Ascending aorta (tissue), 2 donors: ENCODE results near the gene NAA35. TPM values are rescaled to one million over a fixed set of nuclear protein-coding genes. Genes with fewer than 3 reads are reported as not detected.

ENCODE experiments used
- DNase-seq, 2 donors: peaks; one replicate each; pipeline ENCODE4 v3.0.0-alpha.2; 2019; ENCODE audit warnings: low spot score in 2 of 2
- H3K27ac ChIP-seq, 2 donors: fragments of 200-600 bp; sonication (generic); one replicate each; pipeline ENCODE4 v1.5.1; 2016 to 2017; ENCODE audit warnings: mild to moderate bottlenecking in 1 of 2
- H3K27me3 ChIP-seq: fragments of 200-600 bp; sonication (generic); one replicate; pipeline ENCODE4 v1.5.1; 2017
- H3K36me3 ChIP-seq, 2 donors: fragments of 200-600 bp; sonication (generic); one replicate each; pipeline ENCODE4 v1.5.1; 2016
- H3K4me1 ChIP-seq, 2 donors: fragments of 200-600 bp; sonication (generic); one replicate each; pipeline ENCODE4 v1.5.1; 2016 to 2017; ENCODE audit warnings: mild to moderate bottlenecking in 1 of 2
- H3K4me3 ChIP-seq, 2 donors: fragments of 200-600 bp; sonication (generic); one replicate each; pipeline ENCODE4 v1.5.1; 2016 to 2017; ENCODE audit warnings: mild to moderate bottlenecking in 1 of 2
- H3K9me3 ChIP-seq, 2 donors: fragments of 200-600 bp; sonication (generic); one replicate each; pipeline ENCODE4 v1.5.1; 2016
- intact Hi-C: fragments of 100-400 bp; cut with DNase I; formaldehyde crosslinking; loops from one replicate; pipeline ENCODE4 v1.15.1; 2023
- total RNA-seq: library from RNA; depleted of rRNA; stranded (reverse); fragments of >200 nt; gene quantifications from one replicate; pipeline ENCODE4 v1.1.0, GENCODE V29; 2016
- TF ChIP-seq, protein P1 (sequence below), 3 experiments: fragments of 200-600 bp in 2 of 3; fragments of 450-650 bp in 1 of 3; sonication (generic) in 2 of 3; IDR thresholded peaks; one replicate each; pipeline ENCODE4 v1.5.1; 2016 to 2019; ENCODE audit warnings: antibody characterized with exemption in 3 of 3, mild to moderate bottlenecking in 1 of 3, moderate library complexity in 1 of 3

The NAA35 gene
- total RNA-seq, 1 donor from 2014 or later: 3.3 TPM

DNA sequence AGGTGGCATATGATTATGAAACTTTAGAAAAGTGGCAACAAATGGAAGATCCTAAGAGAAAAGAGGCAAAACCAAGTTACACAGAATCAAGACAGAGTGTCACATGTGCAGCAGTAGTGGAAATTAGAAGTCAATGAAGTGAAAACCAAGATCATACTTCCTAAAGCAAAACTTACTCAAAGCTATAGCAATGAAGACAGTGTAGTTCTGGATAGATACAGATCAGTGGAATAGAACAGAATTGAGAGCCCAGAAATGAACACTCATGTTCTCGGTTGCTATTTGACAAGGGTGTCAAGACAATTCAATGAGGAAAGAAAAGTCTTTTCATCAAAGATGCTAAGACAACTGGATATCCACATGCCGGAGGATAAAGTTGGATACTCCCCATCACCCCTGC lies 43.5 kb downstream of the NAA35 start:
- Histone ChIP-seq H3K4me1 (no peaks in the 10 kb centered on the region), H3K9me3 (no peaks in the 10 kb centered on the region), H3K27ac (no peak overlapping the region), H3K27me3 (no peaks in the 10 kb centered on the region), H3K4me3 (no peak overlapping the region), H3K36me3 (peaks cover 16 to 32% of the 10 kb centered on the region in 2 donors)
- intact Hi-C loops: no loop called here
- no peak for DNase-seq
- TF ChIP-seq, protein P1, sequence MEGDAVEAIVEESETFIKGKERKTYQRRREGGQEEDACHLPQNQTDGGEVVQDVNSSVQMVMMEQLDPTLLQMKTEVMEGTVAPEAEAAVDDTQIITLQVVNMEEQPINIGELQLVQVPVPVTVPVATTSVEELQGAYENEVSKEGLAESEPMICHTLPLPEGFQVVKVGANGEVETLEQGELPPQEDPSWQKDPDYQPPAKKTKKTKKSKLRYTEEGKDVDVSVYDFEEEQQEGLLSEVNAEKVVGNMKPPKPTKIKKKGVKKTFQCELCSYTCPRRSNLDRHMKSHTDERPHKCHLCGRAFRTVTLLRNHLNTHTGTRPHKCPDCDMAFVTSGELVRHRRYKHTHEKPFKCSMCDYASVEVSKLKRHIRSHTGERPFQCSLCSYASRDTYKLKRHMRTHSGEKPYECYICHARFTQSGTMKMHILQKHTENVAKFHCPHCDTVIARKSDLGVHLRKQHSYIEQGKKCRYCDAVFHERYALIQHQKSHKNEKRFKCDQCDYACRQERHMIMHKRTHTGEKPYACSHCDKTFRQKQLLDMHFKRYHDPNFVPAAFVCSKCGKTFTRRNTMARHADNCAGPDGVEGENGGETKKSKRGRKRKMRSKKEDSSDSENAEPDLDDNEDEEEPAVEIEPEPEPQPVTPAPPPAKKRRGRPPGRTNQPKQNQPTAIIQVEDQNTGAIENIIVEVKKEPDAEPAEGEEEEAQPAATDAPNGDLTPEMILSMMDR (IDR thresholded peaks at IDR 0.05): no peak

DNA sequence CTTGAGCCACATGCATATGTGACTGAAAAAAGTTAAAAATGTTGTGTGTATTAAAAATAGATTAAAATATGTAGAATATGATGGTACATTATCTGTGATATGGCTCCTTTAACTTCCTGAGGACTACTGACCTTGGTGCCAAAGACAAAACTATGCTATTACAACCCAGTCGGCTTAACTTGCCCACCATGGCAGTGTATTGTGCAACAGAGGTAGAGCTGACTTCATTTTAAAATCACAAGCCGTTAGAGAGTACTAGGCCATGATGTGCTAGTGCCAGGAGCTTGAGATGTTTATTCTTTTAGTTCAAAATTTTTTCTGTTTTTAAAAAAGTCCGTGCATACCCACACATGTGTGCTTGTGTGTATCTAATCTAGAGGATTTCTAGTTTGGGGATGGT lies 46.3 kb downstream of the NAA35 start:
- Histone ChIP-seq H3K4me1 (no peaks in the 10 kb centered on the region), H3K36me3 (peaks cover 2 to 20% of the 10 kb centered on the region in 2 donors), H3K4me3 (no peak overlapping the region), H3K27ac (no peak overlapping the region), H3K27me3 (no peaks in the 10 kb centered on the region), H3K9me3 (no peaks in the 10 kb centered on the region)
- TF ChIP-seq, protein P1 (IDR thresholded peaks at IDR 0.05): no peak
- intact Hi-C loops: no loop called here
- DNase-seq: no peak

DNA sequence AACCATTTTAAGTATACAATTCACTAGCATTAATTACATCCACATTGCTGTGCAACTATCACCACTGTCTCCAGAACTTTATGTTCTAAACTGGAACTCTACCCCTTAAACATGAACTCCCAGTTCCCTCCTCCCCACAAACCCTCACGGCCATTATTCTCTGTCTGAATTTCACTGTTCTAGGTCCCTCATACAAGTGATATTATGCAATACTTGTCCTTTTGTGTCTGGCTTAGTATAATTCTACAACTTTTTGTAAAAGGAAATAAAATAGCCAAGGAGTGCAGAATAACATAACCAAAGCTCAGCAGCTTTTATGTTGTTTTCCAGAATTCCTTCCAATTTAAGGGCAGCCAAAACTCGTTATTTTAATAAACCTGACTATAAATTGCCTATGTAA lies 53.2 kb downstream of the NAA35 start:
- no peak for DNase-seq
- Histone ChIP-seq H3K4me1 (no peaks in the 10 kb centered on the region), H3K9me3 (no peaks in the 10 kb centered on the region), H3K36me3 (peaks cover 10 to 35% of the 10 kb centered on the region in 2 donors), H3K27ac (no peak overlapping the region), H3K4me3 (no peak overlapping the region), H3K27me3 (no peaks in the 10 kb centered on the region)
- intact Hi-C loops: no loop called here
- TF ChIP-seq, protein P1 (IDR thresholded peaks at IDR 0.05): no peak

DNA sequence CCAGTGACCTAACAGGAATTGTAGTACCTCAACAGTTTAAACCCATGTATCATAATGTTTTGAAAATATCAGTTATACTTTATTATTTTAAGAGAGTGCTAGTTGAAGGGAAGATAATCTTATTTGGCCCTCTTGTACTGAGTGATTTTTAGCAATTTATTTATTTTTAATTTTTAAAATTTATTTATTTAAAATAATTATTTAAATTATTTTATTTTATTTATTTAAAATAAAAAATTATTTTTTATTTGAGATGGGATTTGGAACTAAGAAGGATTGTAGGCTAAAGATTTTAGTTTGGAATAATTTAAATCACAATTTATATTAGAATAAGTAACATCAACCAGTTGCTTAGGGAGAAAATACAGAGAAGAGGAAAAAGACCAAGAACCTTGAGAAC lies 54.2 kb downstream of the NAA35 start:
- H3K4me1 ChIP-seq: no peaks in the 10 kb centered on the region
- H3K4me3 ChIP-seq: no peak overlapping the region
- intact Hi-C loops: no loop called here
- TF ChIP-seq, protein P1 (IDR thresholded peaks at IDR 0.05): no peak
- DNase-seq: no peak
- H3K27ac ChIP-seq: no peak overlapping the region
- H3K36me3 ChIP-seq: peaks cover 10 to 43% of the 10 kb centered on the region in 2 donors
- no peaks in the 10 kb centered on the region for H3K9me3 ChIP-seq
- no peaks in the 10 kb centered on the region for H3K27me3 ChIP-seq

DNA sequence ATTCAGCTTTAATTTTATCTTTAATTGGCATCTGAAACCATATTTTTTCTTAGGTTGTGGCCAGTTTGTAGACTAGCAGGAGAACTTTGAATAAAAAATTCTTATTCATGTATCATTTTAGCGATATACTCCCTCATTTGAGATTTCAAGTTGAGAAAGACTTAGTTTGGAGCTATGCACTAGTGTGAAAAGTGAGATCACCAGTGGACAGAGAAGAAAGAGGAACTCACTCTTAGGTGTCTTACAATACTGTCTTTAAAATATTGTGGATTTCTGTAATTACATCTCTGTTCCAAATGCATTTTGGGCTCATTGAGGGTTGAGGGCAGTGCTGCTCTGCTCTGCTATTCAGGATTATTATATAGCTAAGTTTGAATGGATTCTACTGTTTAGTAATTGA lies 54.7 kb downstream of the NAA35 start:
- H3K27me3 ChIP-seq: no peaks in the 10 kb centered on the region
- H3K27ac ChIP-seq: no peak overlapping the region
- no peak overlapping the region for H3K4me3 ChIP-seq
- no peaks in the 10 kb centered on the region for H3K9me3 ChIP-seq
- TF ChIP-seq, protein P1 (IDR thresholded peaks at IDR 0.05): no peak
- intact Hi-C loops: no loop called here
- no peaks in the 10 kb centered on the region for H3K4me1 ChIP-seq
- H3K36me3 ChIP-seq: peaks cover 10 to 44% of the 10 kb centered on the region in 2 donors
- DNase-seq: no peak

DNA sequence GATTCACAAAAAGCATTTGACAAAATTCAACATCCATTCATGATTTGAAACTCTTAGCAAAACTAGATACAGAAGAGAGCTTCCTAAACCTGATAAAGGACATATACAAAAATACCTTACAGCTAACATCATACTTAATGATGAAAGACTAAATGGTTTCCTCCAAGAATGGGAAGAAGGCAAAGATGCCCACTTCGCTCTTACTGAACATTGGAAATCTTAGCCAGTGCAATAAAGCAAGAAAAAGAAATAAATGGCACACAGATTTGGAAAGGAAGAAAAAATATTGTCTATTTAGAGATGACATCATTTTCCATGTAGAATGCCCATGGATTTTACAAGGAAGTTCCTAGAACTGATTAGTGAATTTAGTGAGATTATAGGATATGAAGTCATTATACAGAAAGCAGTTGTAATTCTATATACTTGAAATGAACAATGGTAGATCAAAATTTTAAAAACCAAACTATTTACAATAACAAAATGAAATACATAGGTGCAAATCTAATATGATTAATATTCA lies 64.4 kb downstream of the NAA35 start:
- Histone ChIP-seq H3K27me3 (no peaks in the 10 kb centered on the region), H3K4me3 (no peak overlapping the region), H3K27ac (no peak overlapping the region), H3K36me3 (peaks cover 40 to 64% of the 10 kb centered on the region in 2 donors), H3K4me1 (no peaks in the 10 kb centered on the region), H3K9me3 (peaks cover 5 to 6% of the 10 kb centered on the region in 2 donors)
- TF ChIP-seq, protein P1 (IDR thresholded peaks at IDR 0.05): no peak
- DNase-seq: no peak
- intact Hi-C loops: no loop called here
